Measurements from ENCODE around the gene ABI3.
"Not testable (repeated sequence)": the region's sequence is repeated elsewhere in the genome, so short reads cannot be mapped to it uniquely, and the experiment has no call there.

ABI3 gene, protein sequence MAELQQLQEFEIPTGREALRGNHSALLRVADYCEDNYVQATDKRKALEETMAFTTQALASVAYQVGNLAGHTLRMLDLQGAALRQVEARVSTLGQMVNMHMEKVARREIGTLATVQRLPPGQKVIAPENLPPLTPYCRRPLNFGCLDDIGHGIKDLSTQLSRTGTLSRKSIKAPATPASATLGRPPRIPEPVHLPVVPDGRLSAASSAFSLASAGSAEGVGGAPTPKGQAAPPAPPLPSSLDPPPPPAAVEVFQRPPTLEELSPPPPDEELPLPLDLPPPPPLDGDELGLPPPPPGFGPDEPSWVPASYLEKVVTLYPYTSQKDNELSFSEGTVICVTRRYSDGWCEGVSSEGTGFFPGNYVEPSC

DNA sequence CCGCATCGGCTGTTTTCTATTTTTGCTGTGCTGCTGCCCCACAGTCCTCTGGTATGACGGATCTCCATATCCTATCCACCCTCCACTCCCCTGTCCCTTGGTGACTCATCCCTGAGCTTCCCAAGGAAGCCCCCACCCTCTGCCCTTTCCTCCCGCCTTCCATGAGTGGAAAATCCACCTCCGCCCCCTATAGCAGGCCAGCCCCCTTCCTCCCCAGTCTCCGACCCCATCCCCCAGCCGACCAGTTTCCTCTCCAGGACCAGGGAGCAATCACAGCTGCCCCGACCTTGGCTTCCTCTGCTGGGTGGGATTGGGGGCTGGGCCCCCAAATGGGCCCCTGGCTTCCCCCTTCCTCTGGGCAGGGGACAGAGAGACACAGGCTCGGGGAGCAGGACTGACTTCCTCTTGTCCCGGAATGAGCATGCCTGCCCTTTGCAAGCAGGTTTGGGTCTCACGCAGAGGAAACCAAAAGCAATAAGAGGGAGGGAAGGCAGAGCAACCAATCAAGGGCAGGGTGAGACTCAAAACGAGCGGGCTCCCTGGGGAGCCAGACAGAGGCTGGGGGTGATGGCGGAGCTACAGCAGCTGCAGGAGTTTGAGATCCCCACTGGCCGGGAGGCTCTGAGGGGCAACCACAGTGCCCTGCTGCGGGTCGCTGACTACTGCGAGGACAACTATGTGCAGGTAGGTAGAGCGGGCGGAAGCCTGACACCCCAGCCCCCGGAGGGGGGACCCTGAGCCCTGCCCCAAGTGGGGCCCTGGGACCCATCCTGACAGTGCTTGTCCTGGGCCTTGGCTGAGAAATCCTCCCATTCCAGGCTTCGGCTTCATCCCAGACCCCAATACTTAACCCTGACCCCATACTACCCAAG lies at the start of gene ABI3, which contains the start of gene GNGT2:
Gene ABI3, plus strand, starts transcription at position 550 of the 872 bp plus-strand sequence. Its CDS starts 18 bp downstream, at position 568.
Gene GNGT2, minus strand, starts transcription at position 417 of the 872 bp plus-strand sequence. CDS start 3,152 bp downstream, outside the sequence.
- DNase-seq: no peak

DNA sequence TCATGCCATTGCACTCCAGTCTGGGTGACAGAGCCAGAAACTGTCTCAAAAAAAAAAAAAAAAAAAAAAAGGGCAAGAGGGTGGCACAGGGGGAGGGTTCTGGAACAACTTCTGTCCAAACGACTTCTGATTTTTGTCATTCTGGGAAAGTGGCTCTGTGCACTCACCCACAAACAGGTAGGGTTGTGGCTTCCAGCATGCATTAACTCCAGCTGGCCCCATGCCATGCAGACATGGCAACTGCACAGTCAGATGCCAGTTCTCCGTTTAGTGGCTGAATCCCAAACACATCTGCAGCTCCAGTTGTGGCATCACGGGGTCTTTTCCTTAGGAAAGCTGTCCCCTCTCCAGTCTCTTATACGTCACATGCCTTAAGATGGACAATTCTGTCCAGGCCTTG lies 47.6 kb upstream of the ABI3 start:
- no peak for DNase-seq

DNA sequence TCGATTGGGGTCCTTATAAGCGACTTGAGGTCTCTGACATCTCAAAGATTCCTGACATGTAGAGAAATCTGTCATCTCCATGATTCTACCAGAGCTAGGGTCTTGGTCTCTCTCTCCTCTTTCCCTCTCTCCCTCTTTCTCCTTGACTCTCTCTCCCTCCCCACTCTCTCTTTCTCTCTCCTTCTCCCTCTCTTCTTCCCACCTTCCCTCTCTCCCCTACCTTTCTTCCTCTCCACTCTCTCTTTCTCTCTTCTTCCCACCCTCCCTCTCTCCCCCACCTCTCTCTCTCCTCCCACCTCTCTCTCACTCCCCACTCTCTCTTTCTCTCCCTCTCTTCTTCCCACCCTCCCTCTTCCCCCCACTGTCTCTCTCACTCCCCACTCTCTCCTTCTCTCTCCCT lies 45.4 kb upstream of the ABI3 start:
- DNase-seq: no peak

DNA sequence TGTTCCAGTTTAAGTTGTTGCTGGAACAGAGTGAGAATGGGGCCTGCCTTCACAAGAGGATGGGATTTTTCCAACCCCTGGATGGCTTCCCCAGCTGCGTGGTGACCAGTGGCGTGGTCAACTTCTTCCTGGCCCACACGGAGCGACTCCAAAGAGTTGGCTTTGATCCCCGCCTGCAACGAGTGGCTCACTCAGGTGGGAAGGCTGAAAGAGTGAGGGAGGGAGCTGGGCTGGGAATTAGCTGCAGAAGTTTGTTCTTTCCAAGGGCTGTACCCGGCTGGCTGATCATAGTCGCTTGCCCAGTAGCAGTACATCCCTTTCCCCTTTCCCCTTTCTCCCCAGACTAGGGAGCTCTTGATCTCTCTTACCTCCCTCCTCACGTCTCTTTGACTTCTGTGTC lies 41.8 kb upstream of the ABI3 start:
- DNase-seq: no peak

DNA sequence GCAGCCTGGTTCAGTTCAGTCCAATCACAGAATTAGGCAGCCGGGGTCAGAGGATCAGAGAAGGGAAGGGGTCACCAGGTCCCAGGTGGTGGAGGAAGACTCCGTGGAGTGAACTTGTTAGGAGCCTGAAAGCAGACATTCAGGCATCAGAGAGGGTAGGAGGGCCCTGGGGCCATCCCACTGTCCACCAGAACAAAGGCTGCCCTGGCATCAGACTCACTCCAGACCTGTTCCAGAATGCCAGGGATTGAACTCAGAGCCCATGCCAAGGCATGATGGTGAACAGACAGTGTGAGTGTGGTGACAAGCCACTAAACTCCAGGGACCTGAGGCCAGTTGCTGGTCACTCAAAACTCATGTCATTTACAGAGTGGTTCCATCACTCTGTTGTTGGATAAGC lies 40.3 kb upstream of the ABI3 start:
- DNase-seq: no peak

DNA sequence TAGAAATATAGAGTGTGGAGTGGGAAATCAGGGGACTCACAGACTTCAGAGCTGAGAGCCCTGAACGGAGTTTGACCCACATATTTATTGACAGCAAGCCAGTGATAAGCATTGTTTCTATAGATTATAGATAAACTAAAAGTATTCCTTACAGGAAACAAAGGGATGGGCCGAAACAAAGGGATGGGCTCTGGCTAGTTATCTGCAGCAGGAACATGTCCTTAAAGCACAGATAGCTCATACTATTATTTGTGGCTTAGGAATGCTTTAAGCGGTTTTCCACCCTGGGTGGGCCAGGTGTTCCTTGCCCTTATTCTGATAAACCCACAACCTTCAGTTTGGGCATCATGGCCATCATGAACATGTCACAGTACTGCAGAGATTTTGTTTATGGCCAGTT lies 39.8 kb upstream of the ABI3 start:
- DNase-seq: not testable (repeated sequence)

DNA sequence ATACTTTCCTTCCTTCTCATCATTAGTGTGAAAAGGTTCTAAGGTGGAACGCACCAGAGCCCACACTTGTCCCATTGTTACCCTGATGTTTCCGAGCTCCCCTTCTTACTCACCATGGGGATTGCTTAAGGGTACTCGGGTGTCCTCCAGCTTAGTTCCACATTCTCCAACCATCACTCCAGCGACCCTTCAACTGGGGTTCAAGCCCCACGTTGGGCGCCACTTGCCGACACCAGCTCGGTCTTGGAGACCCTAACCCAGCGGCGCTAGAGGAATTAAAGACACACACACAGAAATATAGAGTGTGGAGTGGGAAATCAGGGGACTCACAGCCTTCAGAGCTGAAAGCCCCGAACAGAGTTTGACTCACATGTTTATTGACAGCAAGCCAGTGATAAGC lies 34.5 kb upstream of the ABI3 start:
- DNase-seq: not testable (repeated sequence)

DNA sequence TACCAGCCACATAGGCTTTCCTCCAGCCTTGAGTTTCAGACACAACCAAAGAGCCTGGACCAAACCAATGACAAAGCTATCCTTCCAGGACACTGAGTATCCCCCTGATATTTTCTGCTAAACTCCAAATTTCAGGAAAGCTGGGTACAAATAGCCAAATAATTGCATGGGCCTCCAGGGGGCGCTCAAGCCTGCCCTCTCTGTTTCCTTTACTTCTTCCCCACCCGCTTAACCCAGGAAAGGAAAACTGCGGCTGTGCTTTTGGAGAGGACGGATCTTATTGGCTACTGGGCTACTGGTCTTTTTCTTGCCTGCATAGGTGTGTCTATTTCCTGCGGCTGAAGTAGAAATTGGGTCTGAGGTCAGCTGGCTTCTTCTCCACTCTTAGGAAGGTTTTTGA lies 30.2 kb upstream of the ABI3 start:
- peak; percentile 55 for DNase-seq

DNA sequence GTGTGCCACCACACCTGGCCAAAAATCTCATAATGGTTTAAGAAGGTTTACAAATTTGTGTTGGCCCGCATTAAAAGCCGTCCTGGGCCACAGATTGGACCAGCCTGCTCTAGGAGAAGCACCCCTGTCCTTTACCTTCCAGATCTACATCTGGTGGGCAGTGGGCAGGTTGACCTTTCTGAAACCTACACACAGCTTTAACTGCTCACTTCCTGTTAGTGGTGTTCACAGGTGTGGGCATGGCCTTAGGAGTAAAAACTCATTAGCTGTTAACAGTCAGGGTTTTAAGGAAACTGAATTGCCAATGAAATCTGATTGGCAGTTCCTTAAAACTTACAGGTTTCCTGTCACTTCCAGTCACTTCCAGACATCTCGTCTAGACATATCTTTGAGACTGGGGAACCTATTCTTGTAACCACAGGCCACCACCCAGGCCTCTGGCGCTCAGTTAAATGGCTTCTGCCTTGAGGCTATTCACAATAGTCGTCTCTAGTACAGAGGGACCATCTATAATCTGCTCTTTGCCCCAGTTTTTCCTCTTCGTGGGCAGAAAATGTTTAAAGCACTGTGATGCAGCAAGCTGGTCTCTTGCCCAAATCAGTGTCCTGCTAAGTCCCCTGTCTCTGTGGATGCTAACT lies 29.4 kb upstream of the ABI3 start:
- no peak for DNase-seq

DNA sequence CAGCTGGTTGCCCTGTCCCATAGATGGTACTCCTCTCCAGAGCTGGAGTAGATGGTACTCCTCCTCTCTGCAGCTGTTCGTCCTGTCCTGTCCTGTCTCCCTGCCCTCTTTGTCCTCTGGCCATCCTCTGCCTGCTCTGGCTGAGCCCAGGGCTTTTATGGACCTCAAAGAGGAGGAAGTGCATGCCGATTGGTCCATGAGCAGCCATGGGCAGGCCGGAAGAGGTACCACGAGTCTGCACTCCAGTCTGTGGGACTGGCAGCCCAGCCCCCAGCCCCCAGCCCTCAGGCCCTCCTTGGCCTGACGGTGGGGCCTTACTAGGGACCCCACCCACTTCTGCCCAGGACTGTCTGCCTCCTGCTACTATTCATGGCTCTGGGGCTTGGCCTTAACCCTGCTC lies 27.2 kb upstream of the ABI3 start:
- no peak for DNase-seq

DNA sequence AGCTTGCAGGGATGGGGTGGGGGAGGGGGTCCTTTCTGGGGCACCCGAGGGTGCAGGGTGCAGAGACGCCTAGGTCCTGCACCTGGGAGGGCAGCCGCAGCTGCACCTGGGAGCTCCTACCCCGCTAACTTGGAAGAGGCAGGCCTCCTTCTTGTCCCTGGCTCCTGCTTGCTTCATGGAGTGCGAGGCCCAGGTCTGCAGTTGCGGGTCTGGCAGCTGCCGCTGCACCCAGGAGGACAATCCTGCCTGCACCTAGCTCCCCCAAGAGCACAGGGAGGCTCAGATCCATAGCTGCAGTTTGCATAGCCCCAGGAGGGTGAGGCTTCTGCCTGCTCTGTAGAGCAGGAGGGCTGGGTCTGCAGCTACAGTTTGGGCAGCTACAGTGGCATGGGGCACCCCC lies 26.7 kb upstream of the ABI3 start:
- DNase-seq: no peak

DNA sequence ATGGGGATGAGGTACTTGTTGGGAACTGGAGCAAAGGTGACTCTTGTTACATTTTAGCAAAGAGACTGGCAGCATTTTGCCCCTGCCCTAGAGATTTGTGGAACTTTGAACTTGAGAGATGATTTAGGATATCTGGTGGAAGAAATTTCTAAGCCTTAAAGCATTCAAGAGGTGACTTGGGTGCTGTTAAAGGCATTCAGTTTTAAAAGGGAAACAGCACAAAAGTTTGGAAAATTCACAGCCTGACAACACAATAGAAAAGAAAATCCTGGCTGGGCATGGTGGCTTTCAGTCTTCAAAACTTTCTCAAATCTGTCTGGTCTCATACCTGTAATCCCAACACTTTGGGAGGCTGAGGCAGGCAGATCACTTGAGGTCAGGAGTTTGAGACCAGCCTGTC lies 26.0 kb upstream of the ABI3 start:
- not testable (repeated sequence) for DNase-seq

DNA sequence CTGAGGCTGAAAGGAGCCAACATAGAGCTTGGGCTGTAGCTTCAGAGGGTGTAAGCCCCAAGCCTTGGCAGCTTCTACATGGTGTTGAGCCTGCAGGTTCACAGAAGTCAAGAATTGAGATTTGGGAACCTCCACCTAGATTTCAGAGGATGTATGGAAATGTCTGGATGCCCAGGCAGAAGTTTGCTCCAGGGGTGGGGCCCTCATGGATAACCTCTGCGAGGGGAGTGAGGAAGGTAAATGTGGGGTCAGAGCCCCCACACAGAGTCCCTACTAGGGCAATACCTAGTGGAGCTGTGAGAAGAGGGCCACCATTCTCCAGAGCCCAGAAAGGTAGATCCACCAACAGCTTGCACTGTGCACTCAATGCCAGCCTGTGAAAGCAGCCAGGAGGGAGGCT lies 25.1 kb upstream of the ABI3 start:
- DNase-seq: not testable (repeated sequence)

DNA sequence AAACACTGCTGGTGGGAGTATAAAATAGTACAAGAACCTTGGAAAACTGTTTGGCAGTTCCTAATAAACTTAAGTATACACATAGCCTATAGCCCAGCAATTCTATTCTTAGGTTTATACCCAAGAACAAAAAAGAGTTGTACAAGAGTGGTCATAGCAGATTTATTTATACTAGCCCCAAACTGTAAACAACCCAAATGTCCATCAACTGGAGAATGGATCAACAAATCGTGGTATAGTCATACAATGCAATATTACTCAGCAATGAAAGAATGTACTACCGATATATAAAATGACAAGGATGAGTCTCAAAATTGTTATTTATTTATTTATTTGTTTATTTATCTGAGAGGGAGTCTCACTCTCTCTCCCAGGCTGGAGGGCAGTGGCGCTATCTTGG lies 23.2 kb upstream of the ABI3 start:
- no peak for DNase-seq

DNA sequence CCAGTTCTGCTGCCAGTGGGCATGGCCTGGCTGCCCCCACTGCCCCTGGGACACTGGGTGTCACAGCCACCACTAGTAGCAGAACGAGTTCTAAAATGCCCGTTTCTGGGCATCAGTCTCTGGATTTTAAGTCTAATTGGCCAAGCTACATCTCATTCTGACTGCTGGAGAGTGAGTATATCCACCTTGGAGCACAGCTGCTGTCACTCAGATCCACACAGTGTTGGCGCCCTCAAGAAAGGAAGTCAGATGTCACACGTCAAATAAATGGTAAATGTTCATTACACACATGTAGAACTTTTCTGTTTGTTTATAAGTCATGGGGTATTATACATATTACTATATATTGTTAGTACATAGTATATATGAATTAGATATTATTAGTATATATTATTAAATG lies 19.6 kb upstream of the ABI3 start:
- DNase-seq: peak; percentile 18

DNA sequence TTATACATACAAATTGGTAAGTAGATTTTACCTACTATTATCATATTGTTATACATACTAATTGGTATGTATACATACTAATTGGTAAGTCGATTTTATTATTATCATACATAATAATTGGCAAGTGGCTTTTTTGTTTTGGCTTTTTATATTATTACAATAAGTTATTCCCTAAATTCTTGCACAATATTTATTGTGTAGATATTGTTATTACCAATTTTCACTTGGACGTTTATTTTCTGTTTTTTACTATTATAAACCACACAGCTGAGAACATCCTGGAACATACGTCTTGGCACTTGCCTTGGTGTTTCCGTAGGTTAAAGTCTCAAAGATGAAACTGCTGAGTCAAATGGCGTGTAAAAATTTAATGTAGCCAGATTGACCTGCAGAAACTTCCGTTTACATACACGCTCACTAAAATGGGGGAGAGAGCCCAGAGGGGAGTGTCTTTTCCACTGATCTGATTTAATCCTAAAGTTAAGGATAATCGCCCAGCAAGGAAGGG lies 19.0 kb upstream of the ABI3 start:
- peak; percentile 94 for DNase-seq

DNA sequence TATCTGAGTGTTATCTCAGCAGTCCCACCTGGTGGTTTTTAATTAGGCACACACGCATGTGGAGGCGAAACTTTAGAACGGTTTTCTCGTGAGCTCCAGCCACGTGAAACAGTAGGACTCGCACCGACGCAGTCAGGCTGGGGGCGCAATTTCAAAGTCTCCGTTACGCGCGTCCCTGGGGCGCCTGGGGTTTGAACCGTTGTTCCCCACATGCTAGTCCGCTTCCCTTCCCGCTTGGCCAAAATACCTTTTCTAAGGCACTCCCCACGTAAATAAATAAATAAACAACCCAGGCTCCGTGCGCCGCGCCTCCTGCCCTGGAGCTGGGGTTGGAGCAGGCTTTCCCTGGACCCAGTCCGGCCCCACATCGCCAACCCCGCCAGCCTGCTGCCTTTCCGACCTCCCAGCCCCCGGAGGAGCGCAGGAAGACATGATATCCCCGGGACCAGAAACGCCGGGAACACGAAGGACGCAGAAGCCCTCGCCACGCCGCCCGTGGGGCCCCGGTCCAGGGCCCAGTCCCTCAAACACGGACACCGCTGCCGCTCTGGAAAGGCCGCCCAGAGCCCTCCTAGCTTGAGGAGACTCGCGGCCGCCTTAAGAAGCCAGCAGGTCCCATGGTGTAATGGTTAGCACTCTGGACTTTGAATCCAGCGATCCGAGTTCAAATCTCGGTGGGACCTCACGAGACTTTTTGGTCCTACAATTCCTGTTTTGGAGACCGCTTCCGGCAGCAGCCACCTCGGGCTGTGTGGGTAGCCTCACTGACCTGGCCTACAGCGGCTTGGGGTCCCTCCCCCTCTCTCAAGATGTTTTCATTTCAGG lies 18.4 kb upstream of the ABI3 start:
- DNase-seq: peak; percentile 94

DNA sequence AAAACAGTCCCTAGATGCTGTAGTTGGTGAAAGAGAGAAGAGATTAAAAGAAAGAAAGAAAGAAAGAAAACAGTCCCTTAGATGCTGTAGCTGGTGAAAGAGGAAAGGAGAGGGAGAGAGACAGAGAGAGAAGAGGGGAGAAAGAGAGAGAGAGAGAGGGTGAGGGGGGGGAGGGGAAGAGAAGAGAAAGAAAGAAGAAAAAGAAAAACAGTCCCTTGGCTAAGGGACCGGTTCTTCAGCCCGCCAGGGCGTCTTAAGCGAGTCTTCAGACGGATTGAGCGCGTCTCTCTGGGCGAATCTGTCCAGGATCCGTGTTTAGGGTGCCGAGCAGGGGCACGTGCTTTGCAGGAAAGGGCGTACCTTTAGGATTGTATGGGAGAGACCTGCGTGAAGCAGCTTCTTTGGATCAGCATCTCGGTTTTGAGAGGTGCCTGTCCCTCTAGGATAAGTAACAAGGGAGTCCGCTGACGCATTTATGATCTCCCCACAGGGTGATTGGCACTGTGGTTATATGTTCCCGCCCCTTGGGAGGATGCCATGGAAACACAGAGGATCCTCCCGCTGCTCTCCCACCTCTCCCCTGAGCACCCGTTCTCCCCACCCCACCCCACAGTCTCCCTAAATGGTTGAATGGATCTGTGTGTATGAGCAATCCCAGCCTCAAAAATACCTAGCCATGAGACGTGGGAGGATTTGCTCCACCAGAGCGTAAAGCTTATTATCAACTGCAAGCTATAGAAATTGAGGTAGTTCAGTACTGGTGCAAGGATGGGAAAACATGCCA lies 16.8 kb upstream of the ABI3 start:
- no peak for DNase-seq

DNA sequence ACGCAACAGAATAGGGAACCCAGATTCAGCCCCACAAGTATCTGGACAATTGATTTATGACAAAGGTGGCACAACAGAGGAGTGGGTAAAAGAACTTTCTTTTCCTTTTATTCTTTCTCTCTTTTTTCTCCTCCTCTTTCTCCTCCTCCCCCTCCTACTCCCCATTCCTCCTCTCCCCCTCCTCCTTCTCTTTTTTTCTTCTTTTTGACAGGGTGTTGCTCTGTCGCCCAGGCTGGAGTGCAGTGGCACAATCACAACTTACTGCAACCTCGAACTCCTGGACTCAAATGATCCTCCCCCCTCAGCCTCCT lies 16.3 kb upstream of the ABI3 start:
- DNase-seq: no peak

DNA sequence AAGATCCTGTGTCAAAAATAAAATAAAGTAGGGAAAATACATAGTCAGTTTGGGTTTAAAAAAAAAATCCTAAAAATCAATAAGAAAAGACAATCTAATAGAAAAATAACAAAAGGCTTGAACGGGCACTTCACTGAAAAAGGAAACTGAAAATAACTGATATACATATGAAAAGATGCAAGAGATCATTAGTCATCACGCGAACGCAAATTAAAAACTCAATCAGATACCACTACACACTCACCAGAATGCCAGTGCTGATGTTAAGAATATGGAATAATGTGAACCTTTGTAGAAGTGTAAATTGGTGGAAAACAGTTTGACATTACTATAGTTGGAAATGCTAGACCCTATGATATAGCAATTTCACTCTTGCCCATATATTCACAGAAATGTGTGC lies 14.8 kb upstream of the ABI3 start:
- DNase-seq: no peak

DNA sequence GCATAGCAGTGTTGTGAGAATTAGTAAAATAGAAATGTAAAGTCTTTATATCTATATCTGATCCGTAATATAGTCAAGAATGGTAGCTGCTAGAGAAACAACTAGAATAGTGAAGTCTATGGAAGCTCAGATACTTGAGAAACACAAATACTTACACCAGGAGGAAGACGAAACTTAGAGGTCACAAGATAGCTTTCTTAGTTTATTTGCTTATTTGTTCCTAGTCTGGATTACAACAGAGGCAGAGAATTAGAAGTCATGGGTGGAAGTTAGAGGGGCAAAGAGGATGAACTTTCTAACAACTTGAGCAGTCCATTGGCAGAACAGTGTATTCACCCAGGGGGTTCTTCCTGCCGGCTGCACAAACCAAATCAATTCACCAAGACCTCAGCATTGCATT lies 14.0 kb upstream of the ABI3 start:
- no peak for DNase-seq
